Ammon's horn (tissue), 1 donor: ENCODE data around the gene GNG12.

Source experiments
- DNase-seq: peaks from one replicate; pipeline ENCODE4 v3.0.0-alpha.2; 2016; ENCODE audit warnings: low spot score

GNG12 gene

DNA sequence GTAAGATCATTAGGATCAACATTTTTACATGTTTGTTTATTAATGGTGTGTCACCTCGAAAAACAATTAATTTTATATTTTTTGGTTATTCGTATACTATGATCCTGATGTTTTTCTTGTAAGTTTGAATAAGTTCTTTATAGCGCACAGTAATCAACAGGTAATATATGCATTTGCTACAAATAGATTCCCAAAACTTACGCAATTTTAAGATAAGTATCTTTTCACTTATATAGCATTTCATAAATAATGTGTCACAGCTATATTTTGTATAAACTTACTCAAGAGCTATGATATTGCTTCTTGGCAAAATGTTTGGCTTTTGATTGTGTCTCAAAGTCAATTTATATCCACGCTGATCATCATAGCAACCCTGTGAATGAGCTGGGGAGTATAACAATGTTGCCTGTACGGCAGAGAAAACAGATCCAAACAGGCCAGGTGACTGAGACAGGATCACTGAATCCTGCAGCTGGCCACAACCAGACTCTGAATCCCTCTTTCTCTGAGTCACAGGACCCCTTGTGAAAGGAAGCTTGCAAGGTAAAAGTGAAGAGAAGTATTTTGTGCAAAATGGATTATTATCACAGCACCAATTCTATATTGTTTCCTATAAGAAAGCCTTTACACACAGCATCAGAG is 48.6 kb downstream of the GNG12 start:
- DNase-seq, result no peak

DNA sequence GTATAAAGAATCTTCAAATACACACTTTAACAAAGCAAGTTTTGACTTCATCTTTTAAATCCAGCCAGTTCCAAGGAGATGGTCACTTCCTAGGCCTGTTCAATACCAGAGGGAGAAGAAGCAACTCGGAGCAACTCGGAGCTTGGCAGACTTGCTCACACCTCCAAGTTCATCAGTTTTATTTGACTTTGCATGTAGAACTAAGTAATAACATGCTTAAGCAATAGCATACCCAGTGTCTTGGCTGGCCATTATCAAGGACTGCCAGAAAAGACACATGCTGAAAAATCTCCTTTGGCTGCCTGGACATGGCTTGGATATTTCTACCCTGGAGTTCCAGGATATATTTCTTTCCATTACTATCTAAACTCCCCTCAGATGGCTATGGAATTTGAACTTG is 52.6 kb downstream of the GNG12 start:
- DNase-seq, result no peak

DNA sequence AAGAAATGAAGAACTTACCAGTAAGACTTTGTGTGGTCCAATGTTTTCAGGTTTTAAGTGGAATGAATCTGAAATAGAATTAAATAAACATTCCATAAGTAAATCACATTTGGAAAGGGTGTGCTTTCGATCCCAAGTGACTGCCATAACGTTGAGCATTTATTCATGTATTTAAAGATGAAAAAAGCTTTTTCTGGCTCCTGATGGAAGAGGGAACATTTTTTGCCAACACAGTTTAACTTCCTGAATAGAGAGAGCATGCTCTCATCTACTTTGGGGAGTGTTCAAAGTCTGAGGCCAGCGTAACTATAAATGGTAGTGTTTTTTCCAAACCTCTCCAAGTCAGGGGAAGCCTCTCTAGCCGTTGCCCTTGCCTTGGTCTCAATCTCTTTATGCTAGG is 55.8 kb downstream of the GNG12 start:
- no peak for DNase-seq

- no peak for DNase-seq
These were observed 56.3 kb downstream of the GNG12 start for GRCh38 chr1:67777016-67777415.

- DNase-seq, result no peak
These were observed 59.8 kb downstream of the GNG12 start for GRCh38 chr1:67773462-67773861.

DNA sequence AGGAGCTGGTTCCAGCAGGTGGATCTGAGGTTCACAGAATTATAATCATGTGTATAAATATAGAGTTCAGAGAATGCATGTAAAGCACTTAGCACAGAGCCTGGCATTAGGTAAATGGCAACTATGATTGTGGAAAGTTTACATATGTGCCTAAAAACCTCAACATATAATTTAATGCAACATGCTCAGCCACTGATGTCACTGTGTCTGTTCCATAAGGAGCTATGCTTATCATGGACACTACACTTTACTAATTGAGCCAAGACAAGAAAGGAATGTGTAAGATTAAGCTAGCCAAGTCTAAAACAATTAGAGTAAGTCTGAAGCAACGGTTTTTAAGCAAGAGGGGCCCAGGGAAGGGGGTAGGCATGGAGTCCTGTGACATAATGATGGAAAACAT is 61.5 kb downstream of the GNG12 start:
- DNase-seq, result no peak

DNA sequence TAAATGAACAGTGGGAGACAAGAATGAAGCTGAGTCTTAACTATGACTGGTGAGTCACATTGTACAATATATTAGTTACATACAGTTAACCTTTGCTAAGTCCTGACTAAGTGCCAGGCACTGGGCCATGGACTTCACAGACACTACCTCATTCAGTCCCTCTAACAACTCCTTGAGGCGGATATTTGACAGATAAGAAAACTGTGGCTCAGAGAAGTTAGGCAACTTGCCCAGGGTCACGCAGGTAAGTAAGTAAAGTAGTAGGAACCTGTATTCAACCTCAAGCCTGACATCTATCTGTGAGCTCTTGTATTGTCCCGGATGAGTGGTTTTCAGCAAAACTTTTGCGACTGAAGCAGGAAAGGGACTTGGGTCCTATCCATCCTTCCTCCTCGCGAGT is 62.1 kb downstream of the GNG12 start:
- DNase-seq, result no peak

DNA sequence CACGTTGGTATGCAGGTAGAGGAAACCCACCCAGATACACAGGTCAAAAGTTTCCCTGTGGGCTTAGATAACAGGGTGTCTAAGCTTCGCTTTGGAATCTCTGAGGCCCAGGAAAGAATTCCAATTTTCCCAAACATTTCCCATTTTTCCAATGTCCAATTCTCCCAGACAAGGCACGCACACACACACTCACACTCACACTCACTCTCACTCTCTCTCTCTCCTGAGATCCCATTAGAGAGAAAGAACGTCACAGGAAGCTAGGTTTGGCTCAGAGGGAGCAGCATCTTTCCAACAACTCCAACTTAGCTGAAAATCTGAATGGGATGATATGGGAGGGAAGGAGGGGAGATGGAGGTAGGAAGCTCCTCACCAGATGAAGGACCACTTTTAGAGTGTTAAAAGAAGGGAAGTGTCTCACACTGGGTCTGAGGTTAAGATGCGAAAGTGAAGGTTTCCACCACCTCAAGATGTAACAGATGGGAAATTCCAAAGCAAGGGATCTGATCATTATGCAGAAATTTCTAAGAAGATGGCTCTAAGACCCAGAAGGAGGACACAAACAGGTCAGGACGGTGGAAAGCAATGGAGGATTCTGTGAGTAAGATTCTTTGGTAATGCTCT is 63.5 kb downstream of the GNG12 start:
- DNase-seq, result no peak

DNA sequence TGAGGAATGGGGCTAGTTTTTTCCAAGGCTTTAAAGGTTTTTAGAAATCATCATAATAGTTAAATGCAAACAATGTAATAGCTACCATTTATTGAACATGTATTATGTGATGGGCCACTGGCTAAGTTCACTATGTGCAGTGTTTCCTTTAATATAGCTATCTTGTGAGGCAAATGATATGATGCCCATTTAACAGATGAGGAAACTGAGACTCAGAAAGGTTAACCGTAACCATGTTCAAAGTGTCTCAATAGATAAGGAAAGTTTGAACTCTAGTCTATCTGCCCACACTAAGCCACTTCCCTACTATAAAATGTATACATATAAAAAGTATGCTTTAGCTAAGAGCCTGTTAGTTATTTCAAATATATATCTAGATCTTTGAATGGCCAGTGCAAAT is 64.8 kb downstream of the GNG12 start:
- DNase-seq, result no peak

GRCh38 chr1:67767103-67767782 is 66.0 kb downstream of the GNG12 start:
- DNase-seq, result no peak

- DNase-seq, result peak; percentile 43
These were observed 66.9 kb downstream of the GNG12 start for GRCh38 chr1:67766141-67766978.

GRCh38 chr1:67764633-67765032 is 68.6 kb downstream of the GNG12 start:
- DNase-seq, result no peak

- DNase-seq, result no peak
These were observed 71.5 kb downstream of the GNG12 start for GRCh38 chr1:67761730-67762129.

DNA sequence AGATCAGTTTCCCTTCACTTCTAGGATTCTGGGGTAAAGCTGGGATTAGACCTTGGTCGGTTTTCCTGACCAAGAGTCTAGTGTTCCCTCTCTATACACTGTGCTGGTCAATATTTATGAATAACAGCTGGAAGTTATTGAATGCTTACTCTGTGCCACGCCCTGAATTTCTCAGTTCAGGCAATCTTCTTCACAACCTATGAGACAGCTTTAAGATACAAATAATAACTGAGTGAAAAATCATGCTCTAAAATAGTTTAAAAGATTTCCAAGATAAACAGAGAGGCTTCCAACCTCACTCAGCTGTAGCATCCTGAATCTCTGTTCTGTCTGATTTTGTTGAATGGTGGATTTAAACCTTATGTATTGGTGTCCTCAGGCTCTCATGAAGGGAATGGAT is 72.2 kb downstream of the GNG12 start:
- no peak for DNase-seq

GRCh38 chr1:67760030-67760821 is 73.0 kb downstream of the GNG12 start:
- peak; percentile 74 for DNase-seq

DNA sequence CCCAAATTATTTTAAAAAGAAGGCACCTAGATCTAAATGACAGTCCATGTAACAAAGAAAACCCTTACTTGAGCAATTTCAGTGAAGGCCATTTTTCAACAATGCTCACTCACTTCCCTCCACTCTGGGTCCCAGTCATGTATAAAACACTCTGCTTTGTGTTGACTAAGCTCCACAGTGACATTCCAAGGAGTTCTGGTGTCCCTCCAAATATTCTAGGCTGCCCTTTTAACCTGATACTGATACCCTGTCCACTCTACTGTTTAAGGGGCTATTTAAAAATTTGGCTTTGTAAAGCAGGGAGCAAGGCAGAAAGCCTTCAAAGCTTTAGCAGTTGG is 73.6 kb downstream of the GNG12 start:
- no peak for DNase-seq

DNA sequence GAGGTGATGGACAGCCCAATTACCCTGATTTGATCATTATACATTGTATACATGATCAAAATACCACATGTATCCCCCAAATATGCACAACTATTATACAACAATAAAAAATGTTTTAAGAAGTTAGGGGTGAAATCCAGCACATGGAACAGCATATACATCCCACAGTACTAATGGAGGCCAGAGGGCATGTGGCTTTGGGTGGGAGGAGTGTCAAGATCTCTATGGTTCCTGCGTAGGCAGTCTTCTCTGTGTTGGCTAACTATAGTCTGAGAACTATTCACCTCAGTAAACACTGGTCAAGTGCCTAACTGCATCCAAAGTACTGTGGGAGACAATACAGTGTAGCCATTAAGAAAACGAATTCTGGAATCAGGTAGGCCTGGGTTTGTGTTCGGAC is 74.2 kb downstream of the GNG12 start:
- no peak for DNase-seq

DNA sequence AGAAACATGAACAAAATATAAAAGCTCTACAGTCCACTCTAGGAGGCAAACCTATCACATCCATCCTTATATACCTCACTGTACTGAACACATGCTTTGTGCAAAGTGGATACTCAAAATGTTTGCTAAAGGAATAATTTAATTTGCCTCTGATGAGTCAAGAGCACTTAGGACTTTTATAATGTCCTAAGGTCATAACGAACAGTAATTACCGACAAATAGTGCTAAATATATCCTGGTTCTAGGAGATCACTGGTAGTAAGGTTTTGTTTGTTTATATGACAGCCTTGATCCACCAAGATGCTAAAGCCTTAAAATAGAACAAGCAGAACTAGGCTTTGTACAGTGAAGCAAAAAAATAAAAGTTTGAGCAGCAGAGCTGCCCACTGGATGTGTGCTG is 77.6 kb downstream of the GNG12 start:
- no peak for DNase-seq

- DNase-seq, result no peak
These were observed 78.1 kb downstream of the GNG12 start for GRCh38 chr1:67755160-67755559.

DNA sequence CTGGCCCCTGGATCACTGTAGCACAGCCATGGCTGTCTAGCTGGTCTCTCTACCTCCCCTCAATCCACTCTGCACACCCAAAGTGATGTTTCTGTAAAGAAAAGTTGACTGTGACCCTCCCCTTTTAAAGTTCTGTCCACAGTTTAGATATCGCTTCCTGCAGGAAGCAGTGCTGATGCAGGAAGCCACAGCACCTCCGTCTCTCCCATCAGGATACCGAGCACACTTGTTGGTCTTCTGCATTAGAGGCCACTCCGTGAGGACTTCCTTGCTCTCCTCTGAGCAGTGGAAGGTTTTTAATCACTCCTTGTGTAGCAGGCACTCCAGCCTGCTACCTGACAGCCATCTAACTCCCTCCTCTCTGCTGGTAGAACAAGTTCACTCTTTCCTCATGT is 78.7 kb downstream of the GNG12 start:
- no peak for DNase-seq

DNA sequence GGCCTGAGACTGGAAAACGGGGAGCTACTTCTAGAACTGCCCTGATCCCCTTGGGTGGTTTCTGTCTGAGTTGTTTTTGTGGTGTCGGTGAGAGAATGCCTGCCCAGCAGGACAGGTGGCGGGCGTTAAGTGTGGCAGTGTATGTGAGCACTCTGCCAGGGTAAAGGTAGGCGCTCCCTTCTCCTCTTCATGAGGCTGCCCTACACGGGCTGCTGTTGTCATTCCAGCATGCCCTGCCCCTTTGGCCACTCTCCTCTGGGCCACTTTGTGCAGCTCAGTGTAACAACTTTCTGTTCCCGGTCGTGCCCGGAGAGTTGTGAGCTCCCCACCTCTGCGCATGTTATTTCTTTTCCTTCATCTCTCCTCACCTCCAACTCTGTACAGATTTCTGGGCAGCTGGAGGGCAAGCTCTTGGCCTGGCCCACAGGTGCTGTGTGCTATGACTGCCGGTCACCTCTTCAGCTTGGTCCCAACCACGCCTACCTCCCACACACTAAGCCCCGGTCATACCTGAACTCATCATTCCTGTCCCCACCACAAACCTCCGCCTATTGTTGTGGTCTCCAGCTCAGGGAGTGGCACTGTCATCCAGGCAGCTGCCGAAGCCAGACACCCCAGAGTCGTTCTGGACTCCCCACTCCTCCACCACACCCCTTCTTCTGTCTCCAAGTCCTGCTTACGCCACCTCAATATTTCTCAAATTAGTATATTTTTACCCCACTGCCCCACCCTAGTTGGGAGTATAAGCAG is 79.3 kb downstream of the GNG12 start:
- DNase-seq, result no peak
